ENCODE results near the gene PNP.
"Not testable (repeated sequence)": the region's sequence is repeated elsewhere in the genome, so short reads cannot be mapped to it uniquely, and the experiment has no call there.

Gene PNP

GRCh38 chr14:20452831-20453230, 16.4 kb upstream of the PNP start:
- not testable (repeated sequence) for H3K4me3 ChIP-seq, H3K27ac ChIP-seq

DNA sequence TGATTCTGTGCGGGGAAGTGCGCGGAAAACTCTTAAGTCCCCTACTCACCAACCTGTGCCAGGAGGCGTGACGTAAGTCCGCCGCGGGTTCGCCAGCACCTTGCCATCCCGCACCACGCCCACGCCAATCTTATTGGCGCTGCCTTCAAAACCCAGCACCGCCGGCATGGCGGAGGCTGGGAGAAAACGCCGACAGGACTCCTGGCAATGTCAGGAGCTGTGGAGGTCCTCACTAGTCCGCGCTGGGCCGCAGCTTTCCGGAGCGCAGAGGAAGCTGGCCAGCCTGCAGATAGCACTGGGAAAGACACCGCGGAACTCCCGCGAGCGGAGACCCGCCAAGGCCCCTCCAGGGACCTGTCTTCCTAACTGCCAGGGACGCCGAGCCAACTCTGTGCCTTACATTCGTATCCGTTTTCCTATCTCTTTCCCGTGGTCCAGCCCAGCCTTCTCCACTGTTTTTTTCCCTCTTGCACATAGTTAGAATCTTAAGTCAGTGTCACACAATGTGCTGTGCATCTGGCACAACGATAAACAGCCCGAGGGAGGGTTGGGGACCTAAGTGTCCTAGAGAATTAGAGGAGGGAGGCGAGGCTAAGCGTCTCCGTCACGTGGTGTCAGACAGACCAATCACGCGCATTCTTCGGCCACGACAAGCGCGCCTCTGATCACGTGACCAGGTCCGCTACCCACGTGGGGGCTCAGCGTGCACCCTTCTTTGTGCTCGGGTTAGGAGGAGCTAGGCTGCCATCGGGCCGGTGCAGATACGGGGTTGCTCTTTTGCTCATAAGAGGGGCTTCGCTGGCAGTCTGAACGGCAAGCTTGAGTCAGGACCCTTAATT, 14.5 kb upstream of the PNP start, which contains the start of the genes APEX1 and OSGEP:
Gene APEX1 (plus strand): TSS at position 711 of the 839 bp plus-strand sequence. CDS start 420 bp downstream, outside the sequence.
Gene OSGEP (minus strand): TSS at position 297 of the 839 bp plus-strand sequence. CDS start 129 bp downstream, at position 168.
- H3K4me3 ChIP-seq: peak within 1 kb of the TSS; percentile 56 to 80 (median 58)
- peak within 1 kb of the TSS; percentile 57 to 98 (median 91) for H3K27ac ChIP-seq

- peak overlapping the region; percentile 57 to 98 (median 91) for H3K27ac ChIP-seq
Measured at GRCh38 chr14:20455355-20456300, 13.6 kb upstream of the PNP start.

GRCh38 chr14:20456971-20457370, 12.2 kb upstream of the PNP start:
- Histone ChIP-seq H3K27ac (peak overlapping the region in 3 of 21 experiments; percentile 4 to 21 (median 7)), H3K4me3 (no peak overlapping the region)

More at GRCh38 chr14:20455355-20456300, 13.6 kb upstream of the PNP start:
- peak overlapping the region; percentile 56 to 80 (median 58) for H3K4me3 ChIP-seq

GRCh38 chr14:20458031-20458789, 11.0 kb upstream of the PNP start:
- H3K4me3 ChIP-seq: no peak overlapping the region
- peak overlapping the region in 5 of 21 experiments; percentile 3 to 50 (median 20) for H3K27ac ChIP-seq

GRCh38 chr14:20460458-20461224, 8.6 kb upstream of the PNP start:
- H3K4me3 ChIP-seq: peak overlapping the region; percentile 80 to 95 (median 88)
- peak overlapping the region; percentile 71 to 98 (median 96) for H3K27ac ChIP-seq

DNA sequence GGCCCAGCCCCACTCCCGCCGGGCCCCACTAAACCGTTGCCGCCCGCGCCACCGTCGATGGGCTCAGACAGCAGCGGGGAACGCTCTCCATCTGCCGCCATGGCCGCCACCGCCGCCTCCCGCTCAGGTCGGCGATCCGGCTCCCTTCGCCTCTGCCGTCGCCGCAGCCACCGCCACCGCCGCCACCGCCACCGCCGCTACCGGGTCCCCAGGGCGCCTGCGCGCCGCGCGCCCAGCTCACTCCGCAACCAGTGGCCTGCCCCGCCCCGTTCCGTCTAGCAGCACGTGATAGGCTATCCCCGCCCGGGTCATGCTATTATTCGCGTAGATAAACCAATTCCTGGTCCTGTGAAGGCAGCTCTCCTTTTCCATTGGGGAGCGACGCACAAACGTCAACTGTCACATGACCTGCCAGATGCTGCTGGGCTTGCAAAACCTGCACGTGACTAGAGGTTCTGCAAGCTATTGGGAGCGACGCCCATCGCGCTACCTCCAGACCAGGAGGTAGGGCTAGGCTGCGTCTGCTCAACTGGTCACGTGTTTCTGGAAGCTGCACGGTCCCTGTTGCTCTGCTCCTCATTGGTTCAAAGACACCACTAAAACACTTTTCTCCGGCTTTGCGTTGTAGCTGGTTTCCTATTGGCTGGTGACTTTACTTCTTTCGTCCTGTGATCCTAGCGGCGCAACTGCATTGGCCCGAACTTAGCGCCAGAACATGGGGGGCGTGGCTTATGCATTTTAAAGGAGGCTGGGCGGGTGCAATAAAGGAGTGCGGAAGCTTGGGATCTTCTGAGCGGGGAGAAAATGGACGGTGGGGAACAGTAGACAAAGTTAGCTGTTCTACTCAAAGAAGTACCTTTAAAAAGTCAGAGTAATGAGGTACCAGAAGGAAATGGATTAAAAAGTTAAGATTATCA, 7.7 kb upstream of the PNP start, which contains the start of gene PIP4P1:
Gene PIP4P1 (minus strand): TSS at position 210 of the 917 bp plus-strand sequence. CDS start 109 bp downstream, at position 101.
- Histone ChIP-seq H3K4me3 (peak within 1 kb of the TSS; percentile 80 to 95 (median 88)), H3K27ac (peak within 1 kb of the TSS; percentile 71 to 98 (median 96))

DNA sequence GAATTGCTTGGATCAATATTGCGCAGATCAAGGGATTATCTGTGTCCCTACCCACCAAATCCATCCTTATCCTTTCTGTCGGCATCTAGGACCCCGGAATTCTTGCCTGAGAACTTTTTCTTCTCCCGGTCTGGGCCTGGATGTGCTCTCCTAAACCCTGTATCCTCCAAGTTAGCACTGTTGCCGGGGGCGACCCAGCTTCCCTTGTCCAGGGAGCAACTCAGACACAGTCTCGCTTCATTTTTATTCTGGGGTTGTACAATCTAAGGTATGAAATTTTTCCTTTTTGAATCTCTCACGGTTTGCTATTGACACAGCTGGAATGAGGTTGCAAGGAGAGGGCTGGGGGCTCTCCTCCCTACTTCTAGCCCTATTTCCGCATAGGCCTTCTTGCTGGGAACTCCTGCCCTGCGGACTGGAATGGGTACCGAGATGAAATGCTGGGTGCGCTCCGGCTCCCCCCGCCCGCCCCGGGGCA, 403 bp upstream of the PNP start:
- H3K27ac ChIP-seq: peak overlapping the region in 20 of 21 experiments; percentile 80 to 99 (median 94)
- H3K4me3 ChIP-seq: peak overlapping the region; percentile 69 to 96 (median 80)

DNA sequence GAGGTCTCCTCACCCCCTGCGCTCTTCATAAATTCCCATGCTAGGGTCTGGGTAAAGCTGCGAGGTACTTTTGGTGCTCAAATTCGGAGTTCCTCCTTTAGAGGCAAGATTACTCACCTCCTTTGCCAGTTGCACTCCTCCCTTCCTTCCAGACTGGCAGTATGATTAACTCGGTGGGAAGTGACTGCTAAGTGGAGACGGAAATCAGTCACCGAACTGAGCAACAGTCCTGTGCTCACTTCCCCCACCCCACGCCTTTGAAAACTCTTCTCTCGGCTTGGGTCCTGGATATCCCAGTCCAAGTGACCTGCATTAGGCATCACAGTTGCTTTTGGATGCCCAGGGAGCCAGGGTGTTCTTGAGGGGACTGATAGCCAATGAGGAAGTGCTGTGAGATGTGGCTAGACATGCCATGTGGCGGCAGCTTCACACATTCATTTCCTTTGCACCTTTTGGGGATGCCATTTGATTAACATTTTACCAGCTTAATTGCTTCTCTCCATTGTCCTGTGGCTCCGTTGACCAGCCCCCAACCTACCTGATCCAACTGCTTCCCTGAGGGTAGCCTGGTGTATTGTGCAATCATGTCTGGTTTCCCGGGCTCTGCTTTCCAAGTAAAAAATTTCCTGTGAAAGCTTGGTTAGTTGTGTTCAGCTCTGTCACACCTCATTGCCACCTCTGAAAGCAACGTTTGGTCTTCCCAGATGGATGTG, 840 bp downstream of the PNP start:
- H3K27ac ChIP-seq: peak overlapping the region; percentile 80 to 99 (median 94)
- H3K4me3 ChIP-seq: peak overlapping the region; percentile 69 to 96 (median 80)

GRCh38 chr14:20470603-20470901, 1.3 kb downstream of the PNP start:
- Histone ChIP-seq H3K27ac (peak overlapping the region in 20 of 21 experiments; percentile 80 to 99 (median 94)), H3K4me3 (peak overlapping the region; percentile 69 to 96 (median 80))

GRCh38 chr14:20472536-20473169, 3.4 kb downstream of the PNP start:
- no peak overlapping the region for H3K27ac ChIP-seq
- no peak overlapping the region for H3K4me3 ChIP-seq

DNA sequence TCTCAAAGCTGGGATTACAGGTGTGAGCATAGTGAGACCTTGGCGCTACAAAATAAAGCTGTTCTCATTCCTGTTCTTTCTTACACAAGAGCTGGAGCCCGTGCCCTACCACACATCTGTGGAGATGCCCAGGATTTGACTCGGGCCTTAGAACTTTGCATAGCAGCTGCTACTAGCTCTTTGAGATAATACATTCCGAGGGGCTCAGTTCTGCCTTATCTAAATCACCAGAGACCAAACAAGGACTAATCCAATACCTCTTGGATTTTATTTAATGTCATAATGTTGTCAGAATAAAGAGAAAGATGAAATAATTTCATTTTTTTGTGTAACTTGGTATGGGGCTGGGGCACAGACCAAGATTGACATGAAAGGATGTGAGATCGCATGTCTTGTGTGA, 7.6 kb downstream of the PNP start:
- H3K27ac ChIP-seq: peak overlapping the region in 14 of 21 experiments; percentile 3 to 88 (median 62)
- no peak overlapping the region for H3K4me3 ChIP-seq

- no peak overlapping the region for H3K4me3 ChIP-seq
Measured at GRCh38 chr14:20477211-20477876, 8.1 kb downstream of the PNP start.

DNA sequence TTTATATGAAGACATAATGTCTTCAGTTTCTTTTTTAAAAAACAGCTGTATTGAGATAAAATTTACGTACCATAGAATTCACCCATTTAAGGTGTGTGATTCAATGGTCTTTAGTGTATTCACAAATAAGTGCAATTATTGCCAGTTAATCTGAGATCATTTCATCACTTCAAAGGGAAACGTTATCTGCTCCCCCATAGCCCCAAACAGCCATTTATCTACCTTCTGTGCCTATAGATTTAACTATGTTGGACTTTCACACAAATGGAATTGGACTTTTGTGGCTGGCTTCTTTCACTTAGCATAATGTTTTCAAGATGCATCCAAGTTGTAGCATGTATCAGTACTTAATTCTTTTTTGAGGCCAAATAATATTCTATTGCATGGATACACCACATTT, 9.7 kb downstream of the PNP start:
- H3K27ac ChIP-seq: no peak overlapping the region
- H3K4me3 ChIP-seq: no peak overlapping the region

More at GRCh38 chr14:20477211-20477876, 8.1 kb downstream of the PNP start:
- H3K27ac ChIP-seq: peak overlapping the region in 16 of 21 experiments; percentile 22 to 88 (median 58)

DNA sequence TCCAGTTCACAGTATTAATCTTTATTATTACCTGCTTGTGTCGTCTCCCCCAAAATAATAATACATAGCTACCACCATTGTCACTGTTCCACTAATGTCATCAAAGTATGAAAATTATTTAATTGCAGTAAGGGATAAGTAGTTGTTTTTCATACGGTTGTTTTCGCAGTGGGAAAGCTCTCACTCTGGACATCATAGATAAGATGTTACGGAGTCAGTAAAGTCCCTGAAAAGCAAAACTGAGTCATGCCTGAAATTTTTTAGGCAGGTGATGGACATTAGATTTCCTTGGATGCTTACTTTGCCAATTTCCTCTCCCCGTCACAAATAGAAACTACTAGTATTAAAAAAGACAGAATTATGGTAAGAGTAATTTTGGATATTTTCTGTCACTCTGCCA, 13.2 kb downstream of the PNP start:
- H3K27ac ChIP-seq: no peak overlapping the region
- no peak overlapping the region for H3K4me3 ChIP-seq

DNA sequence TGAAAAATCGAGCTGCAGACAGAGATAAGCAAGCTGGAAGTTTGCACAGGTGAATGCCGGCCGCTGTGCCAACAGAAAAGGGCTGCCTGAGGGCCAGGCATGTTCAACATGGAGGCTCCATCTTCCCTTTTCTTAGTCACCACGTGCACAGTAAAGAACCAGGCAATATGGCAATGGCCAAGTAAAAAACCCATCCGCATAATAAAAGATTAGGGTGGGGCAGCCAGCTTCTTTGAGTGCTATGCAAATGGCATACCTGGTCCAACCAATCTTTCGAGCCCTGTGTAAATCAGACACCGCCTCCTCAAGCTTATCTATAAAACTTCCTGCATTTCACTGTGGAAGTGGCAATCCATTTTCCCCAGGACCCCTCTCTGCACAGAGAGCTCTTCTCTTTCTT, 16.7 kb downstream of the PNP start:
- Histone ChIP-seq H3K4me3 (no peak overlapping the region), H3K27ac (no peak overlapping the region)
